NCI-H2227 (cell line): Measurements from ENCODE around the gene RNF4.
"Not testable (repeated sequence)": the region's sequence is repeated elsewhere in the genome, so short reads cannot be mapped to it uniquely, and the experiment has no call there.

Source experiments
- DNase-seq: peaks from one replicate; lab custom pipeline; 2025; ENCODE audit not compliant: unreplicated experiment; lab: John Stamatoyannopoulos, UW

Gene RNF4, protein sequence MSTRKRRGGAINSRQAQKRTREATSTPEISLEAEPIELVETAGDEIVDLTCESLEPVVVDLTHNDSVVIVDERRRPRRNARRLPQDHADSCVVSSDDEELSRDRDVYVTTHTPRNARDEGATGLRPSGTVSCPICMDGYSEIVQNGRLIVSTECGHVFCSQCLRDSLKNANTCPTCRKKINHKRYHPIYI

DNA sequence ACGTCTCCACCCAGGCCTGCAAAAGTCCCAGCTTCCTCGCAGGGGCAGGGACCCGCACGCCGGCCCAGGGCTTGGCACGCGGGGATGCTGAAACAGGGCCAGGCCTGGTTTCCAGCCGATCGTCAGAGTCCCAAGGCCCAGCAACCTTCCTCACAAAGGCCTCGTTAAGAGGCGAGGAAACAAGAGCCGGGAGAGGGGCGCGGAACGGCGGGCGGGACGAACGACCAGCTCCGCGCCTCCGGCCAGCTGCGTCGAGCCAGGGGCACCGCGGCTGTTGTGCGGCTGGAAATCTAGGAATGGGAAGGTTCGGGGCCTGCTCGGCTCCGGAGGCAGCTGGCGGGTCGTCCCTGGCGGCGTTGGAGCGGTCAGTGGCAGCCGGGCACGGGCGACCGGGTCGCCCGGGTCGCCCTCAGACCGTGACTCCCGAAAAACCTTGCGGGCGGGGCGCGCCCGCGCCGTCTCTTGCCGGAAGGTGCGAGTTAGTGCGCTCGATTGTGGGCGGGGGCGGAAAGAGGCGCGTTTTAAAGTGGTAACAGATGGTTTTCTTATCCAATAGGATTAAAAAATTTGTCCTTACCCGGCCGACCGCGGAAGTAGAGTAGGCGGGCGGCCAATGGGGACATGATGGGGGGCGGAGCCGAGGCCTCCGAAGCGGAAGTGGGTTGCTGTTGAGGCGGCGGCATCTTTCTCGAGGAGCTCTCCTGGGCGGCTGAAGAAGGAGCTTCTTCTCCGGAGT is at the start of gene RNF4:
TSS of gene RNF4 (plus strand) at position 651 of the 736 bp plus-strand sequence. CDS start 21,388 bp downstream, outside the sequence.
- DNase-seq, result peak; percentile 93

DNA sequence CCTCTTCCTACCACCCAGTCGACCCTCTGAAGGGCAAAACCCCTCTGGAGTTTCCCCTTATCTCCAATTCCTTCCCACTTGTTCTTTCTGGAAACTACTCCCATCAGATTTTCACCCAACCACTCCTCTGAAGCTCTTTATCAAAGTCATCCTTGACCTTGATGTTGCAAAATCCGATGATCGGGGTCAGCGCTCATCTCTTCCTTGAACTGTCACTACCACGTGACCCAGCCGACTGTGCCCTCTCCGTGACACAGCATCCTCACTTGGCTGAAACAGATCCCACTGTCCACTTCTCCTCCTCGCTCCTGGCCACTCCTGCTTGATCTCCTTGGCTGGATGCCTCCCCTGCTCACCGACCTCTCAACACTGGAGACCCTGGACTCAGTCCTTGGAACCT is 49.1 kb upstream of the RNF4 start:
- DNase-seq, result no peak

DNA sequence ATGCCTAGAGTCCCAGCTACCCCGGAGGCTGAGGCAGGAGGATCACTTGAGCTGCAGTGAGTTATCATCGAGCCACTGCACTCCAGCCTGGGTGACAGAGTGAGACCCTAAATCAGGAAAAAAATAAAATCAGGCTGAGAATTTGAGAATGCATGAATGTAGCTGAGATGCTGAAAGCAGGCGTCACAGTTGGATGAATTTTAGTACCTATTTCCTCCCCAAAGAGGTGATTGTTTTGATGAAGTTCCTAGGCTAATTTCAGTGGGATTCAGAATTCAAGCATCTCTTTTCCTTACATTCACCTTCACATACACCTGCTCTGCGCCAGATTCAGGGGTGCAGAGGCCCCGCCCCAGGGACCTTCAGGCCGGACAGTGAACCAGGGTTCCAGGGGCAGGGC is 47.0 kb upstream of the RNF4 start:
- no peak for DNase-seq

DNA sequence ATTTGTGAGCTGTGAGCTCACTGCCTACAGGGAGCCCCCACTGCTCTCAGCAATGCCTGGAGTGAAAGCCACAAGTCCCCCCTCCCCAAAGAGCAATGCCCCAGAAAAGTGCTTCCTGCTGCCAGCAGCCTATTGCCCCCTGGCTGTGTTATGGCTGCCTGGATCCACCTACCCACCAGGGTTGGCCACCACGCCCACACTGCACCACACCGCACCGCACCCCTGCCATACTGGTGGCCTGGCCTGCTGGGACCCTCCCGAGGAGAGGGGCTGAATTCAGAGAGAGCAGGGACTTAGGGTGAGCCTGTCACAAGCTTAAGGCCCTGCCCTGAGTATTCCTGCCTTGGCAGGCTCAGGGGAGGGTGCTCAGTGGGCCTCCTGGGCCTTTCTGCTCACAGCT is 45.8 kb upstream of the RNF4 start:
- no peak for DNase-seq

DNA sequence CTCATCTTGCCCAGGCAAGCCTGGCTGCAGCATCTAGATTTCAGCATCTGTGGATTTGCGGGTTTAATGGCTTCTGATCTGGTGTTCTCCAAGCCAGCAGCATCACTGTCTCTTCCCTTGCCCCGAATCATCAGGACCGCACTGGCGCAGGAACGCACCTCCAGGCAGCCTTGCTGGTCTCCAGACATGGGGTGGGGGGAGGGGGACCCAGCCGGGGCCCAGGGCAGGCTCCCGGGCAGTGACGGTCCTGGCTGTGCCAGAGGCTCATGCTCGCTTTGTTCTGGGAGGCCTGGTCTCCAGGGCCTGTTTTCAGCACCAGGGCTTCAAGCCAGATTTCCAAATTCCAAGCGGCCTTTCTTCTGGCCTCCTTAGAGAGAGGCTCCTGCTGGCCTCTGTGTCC is 45.2 kb upstream of the RNF4 start:
- DNase-seq, result no peak

DNA sequence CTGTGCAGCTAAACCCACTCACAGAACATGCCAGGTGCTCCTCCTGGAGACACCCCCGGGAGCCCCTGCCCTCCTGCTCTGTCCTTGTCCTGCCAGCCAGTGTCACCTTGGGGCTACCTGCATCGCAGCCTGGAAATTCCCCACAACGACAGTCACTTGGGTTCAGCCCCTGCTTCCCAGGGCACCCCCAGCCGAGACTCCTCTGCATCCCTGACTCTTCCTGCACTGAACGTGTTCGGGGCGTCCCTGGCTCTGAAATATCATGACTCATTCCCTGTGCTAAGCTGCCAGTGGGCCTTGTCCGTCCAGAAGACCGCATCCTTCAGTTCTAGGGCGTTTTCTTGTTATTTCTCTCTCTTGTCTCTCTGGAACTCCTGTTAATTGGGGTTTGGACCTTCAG is 44.3 kb upstream of the RNF4 start:
- no peak for DNase-seq

DNA sequence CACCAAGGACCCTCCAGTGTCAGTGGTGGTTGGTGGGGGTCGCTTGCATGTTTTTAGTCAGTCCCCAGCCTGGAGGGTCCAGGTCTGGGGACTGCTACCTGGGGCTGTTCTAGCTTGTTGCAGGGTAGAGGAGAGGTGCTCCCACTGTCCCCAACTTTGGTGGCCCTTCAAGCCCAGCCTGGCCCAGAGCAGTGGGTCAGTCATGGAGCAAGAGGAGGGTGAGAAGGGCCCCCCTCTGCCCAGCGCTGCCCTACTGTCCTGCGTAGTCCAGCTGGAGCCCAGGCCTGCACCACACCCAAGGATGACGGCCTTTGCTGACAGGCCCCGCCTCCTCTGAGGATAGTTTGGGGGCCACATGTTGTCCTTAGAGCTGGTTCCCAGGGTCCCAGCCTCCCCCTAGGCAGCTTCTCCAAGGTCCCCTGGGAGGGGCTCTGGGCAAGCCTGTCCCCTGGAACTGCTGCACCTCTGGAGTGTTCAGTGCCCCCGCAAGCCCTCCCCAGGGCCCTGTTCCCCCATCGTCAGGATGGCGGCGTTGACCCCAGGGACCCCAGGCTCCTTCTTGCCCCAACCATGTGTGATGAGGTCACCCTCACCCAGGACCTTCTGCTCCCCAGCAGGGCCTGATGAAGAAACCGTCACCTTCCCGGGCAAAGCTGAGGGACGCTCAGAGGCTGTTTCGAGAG is 43.4 kb upstream of the RNF4 start:
- DNase-seq, result no peak

DNA sequence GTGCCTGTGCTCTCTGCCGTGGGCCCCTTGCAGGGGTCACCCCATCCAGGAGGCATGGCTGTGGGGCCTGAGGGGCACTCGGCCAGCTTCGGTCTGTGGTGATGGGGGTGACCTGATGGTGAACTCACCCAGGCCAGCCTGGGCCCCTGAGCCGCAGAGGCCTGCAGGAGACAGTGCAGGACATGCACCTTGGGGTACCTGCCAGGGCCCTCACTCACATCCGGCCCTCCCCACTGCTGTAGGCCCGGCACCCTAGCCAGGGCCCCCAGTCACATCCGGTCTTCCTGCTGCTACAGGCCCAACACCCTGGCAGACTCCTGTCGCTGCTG is 42.9 kb upstream of the RNF4 start:
- DNase-seq, result no peak

DNA sequence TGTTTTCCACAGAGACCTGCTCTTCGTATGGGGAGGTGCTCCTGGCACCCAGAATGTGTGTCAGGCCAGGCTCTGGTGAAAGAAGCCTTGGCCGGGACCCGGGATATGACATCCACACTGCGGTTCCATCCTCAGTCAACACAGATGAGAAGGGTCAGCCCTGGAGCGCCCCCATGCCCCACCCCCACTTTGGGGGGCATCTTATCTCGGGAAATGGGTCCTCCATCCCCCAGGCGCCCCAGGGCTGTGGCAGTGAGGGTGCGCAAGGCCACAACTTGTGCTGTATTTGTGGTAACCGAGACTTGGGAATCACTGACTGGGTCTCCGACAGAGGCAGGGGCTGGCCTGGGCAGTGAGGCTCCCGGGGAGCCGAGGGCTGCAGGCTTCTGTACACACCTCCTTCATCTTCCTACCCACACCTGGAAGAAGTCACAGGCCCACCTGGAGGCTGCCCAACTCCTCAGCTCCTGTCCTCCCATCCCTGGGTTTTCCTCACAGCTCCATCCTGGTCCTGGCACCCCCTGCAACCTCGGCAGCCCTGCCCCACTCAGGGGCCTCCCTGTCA is 42.1 kb upstream of the RNF4 start:
- DNase-seq, result no peak

DNA sequence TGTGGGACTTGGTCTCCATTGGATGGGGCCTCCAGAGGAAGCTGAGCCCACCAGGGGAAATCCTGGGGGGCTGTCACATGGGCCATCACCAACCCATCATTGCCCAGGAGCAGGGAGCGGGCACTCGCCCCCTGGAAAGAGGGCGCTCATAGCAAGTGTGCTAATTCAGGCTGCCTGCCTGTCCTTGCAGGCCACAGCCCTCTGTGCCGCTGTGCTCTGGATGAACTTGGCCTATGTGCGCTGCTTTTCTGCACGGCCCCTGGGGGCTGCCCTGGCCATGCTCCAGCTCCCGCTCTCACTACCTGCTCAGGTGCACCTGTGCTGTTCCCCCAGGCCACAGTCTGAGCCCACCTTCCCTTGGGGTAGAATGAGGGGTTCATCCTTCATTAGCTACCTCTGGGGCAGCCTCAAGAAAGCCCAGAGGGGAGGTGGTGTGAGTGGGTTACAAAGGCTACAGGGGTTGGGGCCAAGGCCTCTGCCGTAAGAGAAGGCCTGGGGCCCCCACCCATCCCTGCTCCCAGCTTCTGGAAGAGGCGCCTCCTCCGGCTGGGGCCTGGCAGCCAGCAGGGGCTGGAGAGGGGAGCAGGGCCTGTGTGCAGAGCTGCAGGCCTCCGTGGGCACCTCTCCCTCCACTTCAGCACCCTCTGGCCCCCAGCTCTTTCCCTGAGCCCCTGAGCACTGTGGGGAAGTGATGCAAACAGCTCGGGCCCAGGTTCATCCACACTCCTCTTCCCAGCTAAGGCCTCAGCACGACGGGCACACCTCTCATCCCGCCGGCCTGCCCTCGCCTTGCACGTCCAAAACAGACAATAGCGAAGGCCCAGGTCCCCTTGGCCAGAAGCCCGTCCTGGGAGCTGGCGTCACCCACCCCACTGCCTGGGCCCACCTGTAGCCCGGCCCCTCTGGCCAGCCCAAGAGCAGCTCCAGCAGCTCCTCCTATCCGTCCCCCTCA is 41.2 kb upstream of the RNF4 start:
- no peak for DNase-seq

DNA sequence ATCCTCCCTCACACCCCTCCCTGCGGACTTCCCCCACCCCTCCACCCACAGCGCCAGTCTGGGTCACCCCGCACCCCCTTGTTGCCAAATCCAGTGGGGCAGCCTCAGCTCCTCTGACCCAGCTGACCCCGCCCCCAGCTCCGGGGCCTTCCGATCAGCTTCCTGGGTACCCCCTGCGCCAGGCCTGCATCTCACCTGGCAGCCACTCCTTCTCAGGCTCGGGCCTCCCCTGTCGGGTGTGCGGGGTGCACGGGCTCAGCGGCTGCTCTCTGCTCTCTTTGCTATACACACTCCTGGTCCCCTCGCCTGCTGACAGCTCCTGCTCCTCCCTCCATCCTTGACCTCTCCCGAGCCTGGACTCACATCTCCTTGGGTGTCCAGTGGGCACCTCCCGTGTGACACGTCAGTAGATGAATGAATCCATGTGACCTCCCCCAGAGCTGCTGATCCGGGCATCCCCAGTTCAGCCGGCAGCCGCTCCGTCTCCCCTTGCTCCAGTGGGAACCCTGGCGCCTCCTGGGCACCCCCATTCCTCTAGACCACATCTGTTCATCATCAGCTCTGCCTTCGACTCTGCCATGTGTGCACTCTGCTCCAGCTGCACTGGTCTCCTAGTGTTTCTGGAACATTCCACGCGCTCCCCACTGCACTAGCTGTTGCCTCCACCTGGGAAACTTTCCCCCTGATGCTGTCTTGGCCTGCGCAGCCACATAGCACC is 40.3 kb upstream of the RNF4 start:
- DNase-seq, result no peak

DNA sequence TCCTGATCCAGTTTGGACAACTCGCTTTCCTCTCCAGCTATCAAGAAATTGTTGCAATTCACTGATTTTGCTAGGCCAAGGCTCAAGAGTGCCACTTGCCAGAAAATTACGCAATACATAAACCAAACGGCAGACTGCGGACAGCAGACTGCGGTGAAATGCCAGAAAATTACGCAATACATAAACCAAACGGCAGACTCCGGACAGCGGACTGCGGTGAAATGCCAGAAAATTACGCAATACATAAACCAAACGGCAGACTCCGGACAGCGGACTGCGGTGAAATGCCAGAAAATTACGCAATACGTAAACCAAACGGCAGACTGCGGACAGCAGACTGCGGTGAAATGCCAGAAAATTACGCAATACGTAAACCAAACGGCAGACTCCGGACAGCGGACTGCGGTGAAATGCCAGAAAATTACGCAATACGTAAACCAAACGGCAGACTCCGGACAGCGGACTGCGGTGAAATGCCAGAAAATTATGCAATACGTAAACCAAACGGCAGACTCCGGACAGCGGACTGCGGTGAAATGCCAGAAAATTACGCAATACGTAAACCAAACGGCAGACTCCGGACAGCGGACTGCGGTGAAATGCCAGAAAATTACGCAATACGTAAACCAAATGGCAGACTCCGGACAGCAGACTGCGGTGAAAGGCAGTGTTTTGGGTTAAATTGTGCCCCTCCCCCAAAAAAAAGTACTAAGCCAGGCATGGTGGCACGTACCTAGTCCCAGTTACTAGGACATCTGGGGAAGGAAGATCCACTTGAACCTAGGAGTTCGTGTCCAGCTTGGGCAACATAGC is 38.8 kb upstream of the RNF4 start:
- DNase-seq, result not testable (repeated sequence)

DNA sequence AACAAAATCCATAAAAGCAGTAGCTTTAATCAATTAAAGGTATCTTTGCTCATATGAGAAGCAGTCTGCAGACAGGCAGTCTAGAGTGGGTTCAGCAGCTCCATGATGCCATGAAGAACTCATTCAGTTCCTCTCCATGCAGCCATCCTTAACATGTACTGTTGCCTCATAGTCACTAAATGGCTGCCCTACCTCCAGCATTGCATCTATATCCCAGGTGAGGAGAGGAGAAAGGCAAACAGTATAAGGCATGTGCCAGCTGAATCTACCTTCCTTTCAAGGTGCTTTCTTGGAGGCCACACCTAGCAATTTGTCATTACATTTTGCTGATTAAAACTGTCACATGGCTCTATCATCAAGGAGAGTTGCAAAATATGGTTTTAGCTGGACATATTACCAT is 36.9 kb upstream of the RNF4 start:
- DNase-seq, result no peak

DNA sequence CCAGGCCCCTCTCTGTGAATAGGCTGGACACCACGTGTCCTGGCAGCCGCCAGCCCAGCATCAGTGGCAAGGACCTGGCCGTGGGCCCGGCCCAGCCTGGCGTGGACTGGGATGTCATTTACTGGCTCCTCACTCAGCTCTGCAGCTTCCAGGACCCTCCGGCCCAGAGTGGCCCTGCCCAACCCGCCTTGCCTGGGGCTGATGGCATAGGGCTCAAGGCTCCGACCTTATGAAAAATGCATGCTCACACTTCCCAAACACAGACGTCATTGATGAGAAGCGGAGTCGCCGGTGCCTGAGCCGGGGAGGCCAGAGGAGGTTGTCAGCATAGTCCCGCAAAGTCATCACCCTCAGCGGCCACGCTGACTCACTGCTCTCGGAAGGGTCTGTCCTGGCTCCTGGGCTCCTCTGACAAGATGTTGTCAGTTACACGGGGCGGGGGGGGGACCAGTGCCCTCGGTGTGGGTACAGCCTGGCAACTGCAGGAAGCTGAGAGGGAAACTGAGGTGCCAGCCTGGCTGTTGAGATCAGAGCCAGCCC is 35.8 kb upstream of the RNF4 start:
- no peak for DNase-seq

DNA sequence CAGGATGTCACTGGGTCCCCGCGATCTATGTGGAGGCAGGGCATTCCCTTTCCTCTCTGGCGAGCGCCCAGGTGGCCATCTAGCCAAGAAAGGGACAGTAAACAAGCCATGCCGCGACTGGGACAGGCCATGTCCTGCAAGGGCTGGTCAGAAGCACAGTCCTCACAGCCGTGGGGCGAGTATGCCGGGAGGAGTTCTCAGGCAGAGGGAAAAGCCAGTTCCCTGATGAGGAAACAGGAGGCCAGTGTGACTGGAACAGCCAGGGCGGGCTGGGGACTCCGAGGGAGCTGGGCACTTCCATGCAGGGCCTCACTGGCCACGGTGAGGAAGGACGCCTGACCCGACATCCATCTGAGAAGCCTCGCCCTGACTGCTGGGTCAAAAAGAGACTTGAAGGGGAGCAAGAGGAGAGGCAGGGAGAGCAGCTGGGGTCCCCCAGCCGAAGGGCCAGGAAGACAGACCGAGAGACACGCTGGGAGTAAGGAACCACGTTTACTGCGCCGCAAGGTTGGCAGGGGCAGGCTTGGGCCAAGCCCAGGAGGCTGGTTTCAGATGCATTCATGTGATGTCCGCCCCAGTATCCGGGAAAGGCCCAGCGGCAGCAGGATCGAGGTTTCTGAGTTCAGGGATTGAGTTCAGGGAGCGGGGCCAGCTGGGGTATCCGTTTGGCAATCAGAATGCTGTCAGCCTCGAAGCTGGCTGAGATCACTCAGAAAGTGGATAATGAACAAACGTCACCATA is 35.1 kb upstream of the RNF4 start:
- no peak for DNase-seq

DNA sequence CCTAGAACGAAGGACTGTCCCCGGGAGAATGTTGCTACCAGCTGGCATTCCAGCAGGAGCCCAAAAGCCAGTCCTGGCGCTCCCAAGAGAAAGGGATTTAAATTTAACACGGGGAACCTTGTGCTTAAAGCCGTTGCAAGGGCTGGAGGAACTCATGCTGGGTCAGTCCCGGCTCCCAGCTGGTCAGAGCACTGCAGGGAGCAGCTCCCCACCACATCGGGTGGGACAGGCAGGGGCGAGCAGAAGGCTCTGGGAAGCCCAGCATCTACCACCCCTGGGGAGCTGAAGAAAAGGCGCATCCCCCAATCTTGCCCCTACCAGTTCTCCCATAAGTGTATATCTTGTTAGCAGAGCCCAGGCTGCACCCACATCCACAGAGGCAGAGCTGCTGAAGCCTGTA is 34.5 kb upstream of the RNF4 start:
- DNase-seq, result no peak

DNA sequence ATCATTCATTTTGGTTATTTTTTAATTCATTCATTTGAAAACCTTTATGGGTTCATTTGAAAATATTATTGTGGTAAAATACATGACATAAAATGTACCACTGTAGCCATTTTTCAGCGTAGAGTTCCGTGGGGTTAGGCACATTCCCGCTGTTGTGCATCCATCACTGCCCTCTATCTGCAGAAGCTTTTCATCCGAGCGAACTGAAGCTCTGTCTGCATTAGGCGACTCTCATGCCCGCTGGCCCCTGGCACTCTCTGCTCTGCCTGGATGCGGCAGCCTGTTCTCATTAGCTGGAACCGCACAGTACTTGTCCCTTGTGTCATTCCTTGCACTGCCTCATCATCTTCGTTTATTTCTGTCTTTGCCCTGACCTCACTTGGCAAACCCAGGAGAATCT is 32.6 kb upstream of the RNF4 start:
- DNase-seq, result peak; percentile 1

DNA sequence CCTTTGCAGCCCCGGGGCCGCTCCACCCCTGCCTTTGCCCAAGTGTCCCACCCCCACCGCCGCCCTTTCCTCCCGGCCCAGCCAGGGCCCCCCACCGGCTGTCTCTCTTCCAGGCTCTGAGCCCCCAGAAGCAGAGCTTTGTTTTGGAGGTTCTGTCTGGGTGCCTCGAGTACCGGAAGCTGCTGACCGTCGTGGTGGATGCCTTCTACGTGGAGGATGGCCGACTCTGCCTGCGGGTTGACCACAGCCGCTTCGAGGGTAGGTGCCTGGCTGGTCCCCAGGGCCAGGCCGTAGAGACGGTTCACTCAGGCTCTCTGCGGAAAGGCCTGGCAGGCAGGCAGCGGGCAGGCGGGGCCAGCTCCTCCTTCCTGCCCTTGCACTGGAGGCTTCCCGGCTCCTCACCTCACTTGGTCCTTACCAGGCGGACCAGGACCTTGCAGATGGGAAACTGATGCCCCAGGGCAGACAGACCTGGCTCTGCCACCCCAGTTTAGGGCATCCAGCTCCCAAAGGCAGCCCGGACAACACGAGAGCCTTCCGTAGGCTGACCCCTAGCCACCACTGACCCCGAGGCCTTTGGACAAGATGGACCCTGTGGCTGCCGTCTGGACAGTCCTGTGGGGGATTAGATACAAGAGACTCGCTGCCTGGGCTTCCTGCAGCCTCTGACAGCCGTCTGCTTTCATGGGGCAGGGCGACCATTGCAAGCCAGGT is 32.0 kb upstream of the RNF4 start:
- DNase-seq, result no peak
